ENCODE measurements around the gene PRL.

PRL gene

GRCh38 chr6:22325481-22325880, 28.6 kb upstream of the PRL start:
- no peak overlapping the region for H3K4me3 ChIP-seq (ENCODE audit: severe bottlenecking)
- no peak overlapping the region for H3K27ac ChIP-seq (ENCODE audit: poor library complexity, severe bottlenecking)
- TF ChIP-seq CTCF (IDR thresholded peaks at IDR 0.05; ENCODE audit: poor library complexity, severe bottlenecking): no peak
- H3K27me3 ChIP-seq (ENCODE audit: insufficient read depth, poor library complexity, severe bottlenecking): no peaks in the 10 kb centered on the region
- no peak for DNase-seq (ENCODE audit: low spot score)
- H3K4me1 ChIP-seq (ENCODE audit: insufficient read depth, poor library complexity, severe bottlenecking): peaks cover 8% of the 10 kb centered on the region
- no peaks in the 10 kb centered on the region for H3K36me3 ChIP-seq (ENCODE audit: low read depth)
- no peak for ATAC-seq (ENCODE audit: low read depth)
- H3K9me3 ChIP-seq (ENCODE audit: severe bottlenecking): no peaks in the 10 kb centered on the region

DNA sequence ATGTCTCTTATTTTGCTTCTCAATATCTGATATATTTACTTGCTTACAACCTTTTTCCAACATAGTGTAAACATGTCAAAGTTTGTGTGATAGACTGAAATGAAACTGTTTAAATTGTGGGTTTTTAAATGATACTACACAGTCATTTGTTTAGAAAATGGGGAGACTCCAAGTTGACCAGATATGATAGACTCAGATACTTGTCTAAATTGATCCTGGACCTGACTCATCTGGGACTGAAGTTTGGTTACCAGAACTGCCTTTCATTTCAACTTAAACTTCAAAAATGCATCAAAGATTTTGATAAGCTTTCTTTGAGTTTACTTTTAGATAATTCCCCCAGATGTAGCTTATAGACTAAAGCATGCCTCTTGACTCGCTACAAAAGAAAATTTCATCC, 27.0 kb upstream of the PRL start:
- Histone ChIP-seq H3K36me3 (ENCODE audit: low read depth) (no peaks in the 10 kb centered on the region), H3K4me3 (ENCODE audit: severe bottlenecking) (no peak overlapping the region), H3K27ac (ENCODE audit: poor library complexity, severe bottlenecking) (no peak overlapping the region), H3K4me1 (ENCODE audit: insufficient read depth, poor library complexity, severe bottlenecking) (peaks cover 10% of the 10 kb centered on the region), H3K27me3 (ENCODE audit: insufficient read depth, poor library complexity, severe bottlenecking) (no peaks in the 10 kb centered on the region), H3K9me3 (ENCODE audit: severe bottlenecking) (no peaks in the 10 kb centered on the region)
- no peak for TF ChIP-seq CTCF (IDR thresholded peaks at IDR 0.05; ENCODE audit: poor library complexity, severe bottlenecking)
- no peak for ATAC-seq (ENCODE audit: low read depth)
- no peak for DNase-seq (ENCODE audit: low spot score)

GRCh38 chr6:22322103-22323030, 25.5 kb upstream of the PRL start:
- no peak for TF ChIP-seq CTCF (IDR thresholded peaks at IDR 0.05; ENCODE audit: poor library complexity, severe bottlenecking)
- no peak overlapping the region for H3K4me3 ChIP-seq (ENCODE audit: severe bottlenecking)
- peaks cover 10% of the 10 kb centered on the region for H3K4me1 ChIP-seq (ENCODE audit: insufficient read depth, poor library complexity, severe bottlenecking)
- DNase-seq (ENCODE audit: low spot score) (no peak), ATAC-seq (ENCODE audit: low read depth) (no peak)
- no peaks in the 10 kb centered on the region for H3K9me3 ChIP-seq (ENCODE audit: severe bottlenecking)
- no peaks in the 10 kb centered on the region for H3K27me3 ChIP-seq (ENCODE audit: insufficient read depth, poor library complexity, severe bottlenecking)
- H3K27ac ChIP-seq (ENCODE audit: poor library complexity, severe bottlenecking): no peak overlapping the region
- no peaks in the 10 kb centered on the region for H3K36me3 ChIP-seq (ENCODE audit: low read depth)

DNA sequence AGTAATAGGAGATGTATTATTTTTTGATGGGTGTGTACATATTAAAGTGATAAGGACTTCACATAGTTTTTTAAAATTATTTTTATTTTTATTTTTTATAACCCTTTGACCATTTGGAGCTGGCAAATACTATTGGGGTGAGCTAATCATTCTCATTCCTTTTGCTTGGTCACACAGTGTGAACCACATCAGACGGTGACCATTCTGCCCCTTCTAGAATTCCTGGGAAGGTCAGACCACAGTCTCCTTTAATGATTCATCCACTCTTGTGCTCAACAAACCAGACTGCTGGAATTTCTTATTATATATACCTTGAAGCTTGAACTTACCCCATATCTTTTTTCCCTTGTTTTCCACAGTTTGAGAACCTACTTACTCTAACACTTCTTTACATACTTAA, 23.9 kb upstream of the PRL start:
- Histone ChIP-seq H3K4me3 (ENCODE audit: severe bottlenecking) (no peak overlapping the region), H3K9me3 (ENCODE audit: severe bottlenecking) (no peaks in the 10 kb centered on the region), H3K27me3 (ENCODE audit: insufficient read depth, poor library complexity, severe bottlenecking) (no peaks in the 10 kb centered on the region), H3K27ac (ENCODE audit: poor library complexity, severe bottlenecking) (no peak overlapping the region), H3K36me3 (ENCODE audit: low read depth) (no peaks in the 10 kb centered on the region), H3K4me1 (ENCODE audit: insufficient read depth, poor library complexity, severe bottlenecking) (peaks cover 10% of the 10 kb centered on the region)
- DNase-seq (ENCODE audit: low spot score) (no peak), ATAC-seq (ENCODE audit: low read depth) (peak; percentile 99)
- no peak for TF ChIP-seq CTCF (IDR thresholded peaks at IDR 0.05; ENCODE audit: poor library complexity, severe bottlenecking)

- Histone ChIP-seq H3K4me3 (ENCODE audit: severe bottlenecking) (no peak overlapping the region), H3K36me3 (ENCODE audit: low read depth) (no peaks in the 10 kb centered on the region), H3K9me3 (ENCODE audit: severe bottlenecking) (no peaks in the 10 kb centered on the region), H3K4me1 (ENCODE audit: insufficient read depth, poor library complexity, severe bottlenecking) (peaks cover 10% of the 10 kb centered on the region), H3K27me3 (ENCODE audit: insufficient read depth, poor library complexity, severe bottlenecking) (no peaks in the 10 kb centered on the region), H3K27ac (ENCODE audit: poor library complexity, severe bottlenecking) (no peak overlapping the region)
- TF ChIP-seq CTCF (IDR thresholded peaks at IDR 0.05; ENCODE audit: poor library complexity, severe bottlenecking): no peak
- ATAC-seq (ENCODE audit: low read depth): no peak
- DNase-seq (ENCODE audit: low spot score): no peak
These were observed 21.6 kb upstream of the PRL start for GRCh38 chr6:22318404-22318803.
